OCI-LY7 (cell line): ENCODE data around the gene CBX8.
A peak's percentile ranks its signal among the peaks of the same experiment; 100 is the strongest.

Experiments used
- CTCF ChIP-seq: fragments of 200-600 bp; sonication (generic); conservative IDR thresholded peaks from 2 replicates; pipeline ENCODE4 v1.5.1; 2014; ENCODE audit warnings: mild to moderate bottlenecking, antibody characterized with exemption, low read length, moderate library complexity, mixed read lengths
- EZH2phosphoT487 ChIP-seq: fragments of 200-600 bp; sonication (generic); IDR thresholded peaks from 2 replicates; pipeline ENCODE4 v1.6.1; 2018; ENCODE audit warnings: low read depth, borderline replicate concordance, mild to moderate bottlenecking, mixed run types, antibody characterized with exemption, low read length, moderate library complexity, mixed read lengths

- no peak for TF ChIP-seq CTCF
- TF ChIP-seq EZH2phosphoT487, result peak; percentile 88; the same call in 1 of the 2 replicates
Measured at GRCh38 chr17:79803421-79803996, 6.6 kb upstream of the CBX8 start.
